Activated CD4-positive, alpha-beta T cell treated with anti-CD3 and anti-CD28 coated beads, Interleukin-2, Interleukin-6, amounts not matched to agents 100 ng/mL and 50 ng/mL, durations not matched to agents 16 hours and 8 hours (primary cell): ENCODE results near the gene FAM216A.
"Not testable (repeated sequence)": the region's sequence is repeated elsewhere in the genome, so short reads cannot be mapped to it uniquely, and the experiment has no call there.

ENCODE experiments used
- DNase-seq: peaks from one replicate; pipeline ENCODE4 v3.0.0-alpha.2; 2020

The FAM216A gene

GRCh38 chr12:110501752-110502738, 33.4 kb downstream of the FAM216A start, which contains the start of the genes RAD9B and VPS29:
Gene RAD9B (plus strand): TSS chr12:110502331. CDS start chr12:110502338, 7 bp downstream.
Gene VPS29 (minus strand): TSS chr12:110502111. CDS start chr12:110502051, 60 bp downstream.
- DNase-seq, result peak; percentile 99

GRCh38 chr12:110503432-110503831, 34.8 kb downstream of the FAM216A start:
- no peak for DNase-seq

DNA sequence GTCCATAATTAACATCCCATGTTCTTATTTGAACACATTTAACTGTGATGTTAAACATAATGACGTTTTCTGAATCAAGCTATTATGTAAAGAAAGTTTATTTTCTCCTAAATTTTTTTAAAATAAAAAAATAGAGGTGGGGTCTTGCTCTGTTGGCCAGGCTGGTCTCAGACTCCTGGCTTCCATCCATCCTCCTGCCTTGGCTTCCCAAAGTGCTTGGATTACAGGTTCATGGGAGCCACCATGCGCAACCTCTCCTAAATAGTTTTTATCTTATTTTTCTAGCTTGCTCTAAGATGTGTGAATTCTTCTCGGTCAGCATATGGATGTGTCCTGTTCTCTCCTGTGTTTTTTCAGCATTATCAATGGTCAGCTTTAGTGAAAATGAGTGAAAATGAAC, 36.7 kb downstream of the FAM216A start:
- no peak for DNase-seq

GRCh38 chr12:110508071-110508586, 39.5 kb downstream of the FAM216A start:
- no peak for DNase-seq

DNA sequence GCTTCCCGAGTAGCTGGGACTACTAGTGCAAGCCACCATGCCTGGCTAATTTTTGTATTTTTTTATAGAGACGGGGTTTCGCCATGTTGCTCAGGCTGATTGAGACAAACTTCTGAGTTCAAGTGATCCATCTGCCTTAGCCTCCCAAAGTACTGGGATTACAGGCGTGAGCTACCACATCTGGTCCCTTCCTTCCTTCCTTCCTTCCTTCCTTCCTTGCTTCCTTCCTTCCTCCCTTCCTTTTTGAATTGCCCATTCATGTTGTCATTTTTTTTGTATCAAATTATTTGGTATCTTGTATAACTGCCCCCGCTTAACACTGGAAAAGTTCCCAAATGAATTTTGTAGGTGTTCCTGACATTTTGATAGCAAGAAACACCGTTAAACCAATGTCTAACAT, 45.2 kb downstream of the FAM216A start:
- no peak for DNase-seq

DNA sequence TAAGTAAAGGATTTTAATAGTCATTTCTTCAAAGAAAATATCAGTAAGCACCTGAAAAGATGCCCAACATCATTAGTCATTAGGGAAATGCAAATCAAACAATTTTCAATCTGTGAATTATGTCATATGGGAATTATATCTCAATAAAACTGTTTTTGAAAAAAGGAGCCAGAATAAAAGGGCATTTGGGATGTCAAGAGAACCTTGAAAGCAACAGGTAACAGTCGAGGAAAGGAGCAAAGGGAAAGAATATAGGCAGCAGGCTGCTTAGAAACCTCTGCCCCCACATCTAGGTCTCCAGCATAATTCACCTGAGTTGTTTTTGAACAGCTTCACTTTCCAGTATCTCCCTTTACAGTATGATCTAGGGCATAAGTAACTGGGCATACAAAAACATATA, 45.7 kb downstream of the FAM216A start:
- DNase-seq, result no peak

- DNase-seq, result no peak
Observed at GRCh38 chr12:110516995-110517394, 48.4 kb downstream of the FAM216A start.

DNA sequence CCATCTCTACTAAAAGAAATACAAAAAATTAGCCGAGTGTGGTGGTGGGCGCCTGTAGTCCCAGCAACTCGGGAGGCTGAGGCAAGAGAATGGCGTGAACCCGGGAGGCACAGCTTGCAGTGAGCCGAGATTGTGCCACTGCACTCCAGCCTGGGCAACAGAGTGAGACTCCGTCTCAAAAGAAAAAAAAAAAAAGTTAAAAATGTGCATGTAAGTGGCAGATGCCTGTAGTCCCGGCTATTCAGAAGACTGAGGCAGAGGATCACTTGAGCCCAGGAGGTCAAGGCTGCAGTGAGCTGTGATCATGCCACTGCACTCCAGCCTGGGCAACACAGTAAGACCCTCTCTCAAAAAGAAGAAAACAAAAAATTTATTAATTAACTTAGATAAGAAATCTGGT, 49.4 kb downstream of the FAM216A start:
- DNase-seq, result not testable (repeated sequence)

DNA sequence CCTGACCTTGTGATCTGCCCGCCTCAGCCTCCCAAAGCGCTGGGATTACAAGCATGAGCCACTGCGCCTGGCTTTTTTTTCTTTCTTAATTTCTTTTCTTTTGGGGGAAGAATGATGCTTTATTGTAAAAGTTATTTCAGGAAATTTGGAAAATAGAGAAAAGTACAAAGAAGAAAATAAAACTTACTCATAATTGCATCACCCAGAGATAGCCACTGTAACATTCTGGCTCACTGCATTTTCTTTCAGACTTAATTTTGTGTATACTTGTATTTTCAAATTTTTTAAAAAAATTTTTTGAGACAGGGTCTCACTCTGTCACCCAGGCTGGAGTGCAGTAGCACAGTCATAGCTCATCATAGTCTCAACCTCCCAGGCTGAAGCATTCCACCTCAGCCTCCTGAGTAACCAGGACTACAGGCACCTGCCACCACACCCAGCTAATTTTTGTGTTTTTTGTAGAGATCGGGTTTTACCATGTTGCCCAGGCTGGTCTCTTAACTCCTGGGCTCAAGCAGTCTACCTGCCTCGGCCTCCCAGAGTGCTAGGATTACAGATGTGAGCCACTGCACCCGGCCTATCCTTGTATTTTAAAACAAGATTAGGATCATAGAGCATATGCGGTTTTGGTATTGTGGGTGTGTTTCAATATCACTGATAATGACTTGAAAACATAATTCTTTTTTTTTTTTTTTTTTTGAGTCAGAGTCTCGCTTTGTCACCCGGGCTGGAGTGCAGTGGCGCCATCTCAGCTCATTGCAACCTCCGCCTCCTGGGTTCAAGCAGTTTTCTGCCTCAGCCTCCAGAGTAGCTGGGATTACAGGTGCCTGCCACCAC, 52.4 kb downstream of the FAM216A start:
- DNase-seq, result peak; percentile 51

DNA sequence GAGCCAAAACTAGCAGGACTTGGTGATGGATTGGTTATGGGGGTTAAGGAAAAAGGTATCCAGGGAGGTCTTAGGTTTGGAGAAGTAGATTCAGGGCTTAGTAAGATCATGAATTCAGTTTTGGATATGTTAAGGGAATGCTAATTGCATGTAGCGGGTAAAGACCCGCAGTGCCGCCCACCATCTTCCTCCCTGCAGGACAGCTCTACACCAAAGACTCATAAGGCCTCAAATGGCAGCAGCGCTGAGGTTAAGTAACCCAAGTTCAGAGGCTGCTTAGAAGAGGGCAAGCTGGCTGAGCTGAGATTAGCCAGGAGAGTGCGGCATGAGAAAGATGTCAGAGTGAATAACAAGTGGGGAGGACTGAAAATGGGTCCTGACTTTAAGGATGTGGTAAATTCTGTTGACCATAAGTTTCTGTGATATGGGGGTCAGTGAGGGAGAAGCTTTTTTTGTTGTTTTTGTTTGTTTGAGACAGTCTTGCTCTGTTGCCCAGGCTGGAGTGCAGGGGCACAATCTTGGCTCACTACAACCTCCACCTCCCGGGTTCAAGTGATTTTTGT, 59.7 kb downstream of the FAM216A start:
- no peak for DNase-seq

GRCh38 chr12:110530511-110530910, 61.9 kb downstream of the FAM216A start:
- no peak for DNase-seq

DNA sequence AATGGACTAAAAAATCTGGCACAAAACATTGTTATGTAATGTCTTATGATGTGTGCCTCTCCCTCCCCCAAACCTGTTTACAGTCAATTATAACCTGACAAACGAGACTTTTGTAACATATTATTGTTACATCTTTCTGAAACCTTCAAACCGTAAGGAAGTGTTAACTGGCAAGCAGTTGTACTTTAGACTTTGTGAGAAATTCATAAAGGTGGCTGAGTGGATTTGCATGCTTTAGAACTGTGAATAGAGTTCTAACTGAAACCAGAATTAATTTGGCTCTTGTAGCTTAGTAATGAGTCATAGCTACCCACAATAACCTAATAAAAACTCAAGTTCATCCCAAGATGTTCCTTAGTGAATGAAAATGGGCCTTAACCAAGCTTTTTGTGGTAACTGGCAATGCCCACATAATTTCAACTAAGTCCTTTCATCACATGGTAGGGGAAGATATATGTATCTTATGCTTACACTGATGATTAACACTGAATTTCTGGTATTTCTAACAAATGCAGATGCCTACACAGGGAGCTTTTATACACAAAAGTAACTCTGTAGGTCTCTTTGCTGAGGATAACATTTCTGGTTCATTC, 63.2 kb downstream of the FAM216A start:
- DNase-seq, result peak; percentile 34

DNA sequence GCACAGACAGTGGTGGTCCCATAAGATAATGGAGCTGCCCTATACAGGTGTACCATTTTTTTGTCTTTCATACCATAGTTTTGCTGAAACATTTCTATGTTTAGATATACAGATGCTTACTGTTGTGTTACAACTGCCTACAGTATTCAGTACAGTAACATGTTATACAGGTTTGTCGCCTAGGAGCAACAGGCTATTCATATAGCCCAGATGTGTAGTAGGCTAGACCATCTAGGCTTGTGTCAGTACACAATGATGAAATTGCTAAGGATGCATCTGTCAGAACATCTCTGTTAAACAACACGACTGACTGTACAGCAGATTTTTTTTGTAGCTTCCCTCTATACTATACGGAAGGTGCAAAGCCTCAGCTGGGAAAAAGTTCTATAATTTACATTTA, 64.0 kb downstream of the FAM216A start:
- no peak for DNase-seq

DNA sequence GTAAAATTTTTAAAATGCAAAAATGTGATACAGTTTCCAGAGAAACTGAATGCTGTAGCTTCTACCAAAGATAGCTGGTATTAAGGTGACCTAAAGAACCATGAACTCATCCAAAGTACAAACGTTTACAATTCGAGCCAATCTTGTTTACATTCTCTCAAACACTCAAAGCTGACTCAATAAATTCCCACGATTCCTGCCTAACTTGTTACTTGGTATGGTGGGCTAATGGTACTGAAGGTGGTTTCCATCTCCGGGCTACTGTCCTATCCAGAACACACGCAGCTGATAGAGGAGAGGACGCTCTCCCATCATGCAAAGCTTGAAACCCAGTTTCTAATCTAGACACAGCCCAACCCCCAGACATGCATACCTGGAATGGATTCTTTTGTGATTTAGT, 65.0 kb downstream of the FAM216A start:
- no peak for DNase-seq

GRCh38 chr12:110534811-110535210, 66.2 kb downstream of the FAM216A start:
- no peak for DNase-seq

DNA sequence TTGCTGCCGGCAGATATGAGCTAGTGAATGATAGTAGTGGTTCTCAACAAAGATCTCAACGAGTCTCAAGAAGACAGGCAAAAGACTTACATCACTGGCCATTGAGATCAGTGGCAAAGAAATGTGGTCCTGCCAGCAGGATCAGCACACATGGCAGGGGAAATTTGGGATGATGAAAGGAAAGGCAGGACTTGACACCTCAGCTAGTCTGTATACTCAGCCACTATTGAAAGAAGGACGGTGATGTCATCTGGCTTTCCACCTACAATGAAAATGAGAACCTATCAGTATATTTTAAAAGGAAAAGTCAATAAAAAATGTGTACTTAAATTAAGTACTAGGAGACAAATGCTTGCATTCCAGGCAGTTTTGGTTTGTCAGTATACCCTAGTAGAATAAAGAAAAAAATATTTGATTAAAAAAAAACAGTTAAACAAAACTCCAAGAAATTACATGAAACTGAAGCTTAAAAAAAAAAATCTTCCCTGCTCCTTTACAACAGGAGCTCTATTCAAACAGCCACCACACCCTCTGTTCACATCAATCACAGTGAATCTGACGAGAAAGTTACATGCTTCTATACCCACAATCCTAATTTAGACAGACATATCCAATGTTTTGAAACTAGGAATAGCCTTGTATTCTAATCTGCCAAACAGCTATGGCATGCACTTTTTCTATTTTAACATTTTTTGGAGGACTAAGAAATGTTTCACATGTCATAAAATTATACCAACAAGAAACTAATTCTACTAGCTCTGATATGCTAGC, 68.4 kb downstream of the FAM216A start:
- DNase-seq, result no peak

GRCh38 chr12:110537605-110538409, 69.2 kb downstream of the FAM216A start:
- no peak for DNase-seq

DNA sequence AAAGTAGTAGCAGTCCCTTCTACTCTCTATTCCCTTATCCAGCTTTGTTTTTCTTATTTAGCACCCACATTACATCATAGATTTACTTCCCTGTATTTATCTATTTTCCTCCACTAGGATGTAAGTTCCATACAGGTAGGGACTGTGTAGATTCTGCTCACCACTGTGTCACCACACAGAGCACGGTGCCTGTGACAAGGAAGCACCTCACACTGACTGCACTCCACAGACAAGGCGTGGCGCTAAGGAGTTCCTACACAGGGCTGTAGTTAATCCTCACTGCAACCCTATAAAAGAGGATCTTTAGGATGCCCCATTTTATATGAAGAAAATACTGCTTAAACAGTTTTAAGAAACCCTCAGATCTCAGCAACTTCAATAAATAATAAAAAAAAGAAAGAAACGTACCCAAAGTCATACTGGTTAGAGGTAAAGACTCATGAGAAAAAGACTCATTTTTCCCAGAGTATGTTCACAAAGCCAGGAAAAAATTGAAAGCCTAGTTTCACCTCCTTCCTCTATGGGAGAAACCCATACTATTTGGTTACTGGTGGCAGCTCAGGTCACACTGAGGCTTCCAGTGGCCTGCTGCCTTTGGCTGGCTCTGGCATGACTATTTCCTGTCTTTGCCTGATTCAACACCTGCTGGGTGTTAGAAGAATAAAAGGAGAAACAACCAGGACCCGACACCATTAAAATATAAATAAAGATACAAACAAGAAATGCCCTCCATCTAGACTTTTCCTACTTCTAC, 70.4 kb downstream of the FAM216A start:
- DNase-seq, result no peak
